Measurements from ENCODE around the gene FAM217B. TPM values are rescaled to one million over a fixed set of nuclear protein-coding genes. Genes with fewer than 3 reads are reported as not detected.

FAM217B gene, protein sequence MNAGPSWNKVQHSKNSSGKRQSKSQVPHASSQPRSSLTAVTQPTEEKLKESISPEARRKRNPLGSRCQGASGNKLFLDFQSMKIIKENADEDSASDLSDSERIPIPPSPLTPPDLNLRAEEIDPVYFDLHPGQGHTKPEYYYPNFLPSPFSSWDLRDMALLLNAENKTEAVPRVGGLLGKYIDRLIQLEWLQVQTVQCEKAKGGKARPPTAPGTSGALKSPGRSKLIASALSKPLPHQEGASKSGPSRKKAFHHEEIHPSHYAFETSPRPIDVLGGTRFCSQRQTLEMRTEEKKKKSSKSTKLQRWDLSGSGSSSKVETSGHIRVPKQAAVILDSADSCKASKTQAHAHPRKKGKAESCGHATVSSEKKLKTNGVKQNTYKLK
- total RNA-seq, result 1 to 10 TPM; 5.1 to 9.3 (median 6.4) TPM

DNA sequence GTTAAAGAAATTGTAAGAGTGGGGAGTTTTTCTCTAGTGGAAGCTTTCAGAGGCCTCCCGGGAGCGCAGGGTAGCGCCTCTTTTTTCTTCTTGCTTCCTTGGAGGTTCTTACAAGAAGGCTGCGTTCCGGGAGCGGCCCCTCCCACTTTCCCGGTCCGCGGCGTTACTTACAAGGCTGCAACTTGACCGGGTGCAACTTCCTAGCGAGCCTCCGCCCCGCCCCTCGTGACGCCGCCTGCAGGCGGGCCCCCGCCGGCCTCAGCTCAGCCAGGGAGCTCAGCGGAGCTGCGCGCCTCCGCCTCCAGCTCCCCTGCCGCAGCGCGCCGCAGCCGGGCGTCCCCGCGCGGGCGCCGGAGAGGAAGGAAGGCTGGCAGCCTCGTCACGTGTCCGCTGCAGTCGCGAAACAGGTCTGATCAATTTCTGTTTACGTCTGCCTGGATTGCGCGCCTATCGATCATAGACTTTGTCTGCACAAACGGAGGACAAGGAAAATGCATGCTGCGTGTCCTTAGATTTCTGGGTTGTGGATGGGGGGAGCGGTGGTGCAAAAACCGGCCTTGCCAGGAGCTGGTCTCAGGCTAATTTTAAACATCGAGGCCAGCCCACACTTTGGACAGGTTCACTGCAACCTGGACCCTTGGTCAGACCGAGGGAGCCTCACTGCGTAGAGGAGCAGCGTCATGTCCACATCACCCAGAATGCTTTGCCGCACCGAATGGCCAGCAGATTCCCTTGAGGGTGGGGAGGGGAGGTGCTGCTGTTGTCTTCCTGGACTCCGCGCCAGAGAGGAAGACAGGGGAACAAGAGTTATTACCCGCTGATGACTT is at the start of gene FAM217B, which contains the start of gene PPP1R3D:
Gene FAM217B (plus strand): TSS at position 261 of the 827 bp plus-strand sequence. CDS start 3,555 bp downstream, outside the sequence.
Gene PPP1R3D (minus strand): TSS at position 177 of the 827 bp plus-strand sequence. CDS start 374 bp downstream, outside the sequence.
- WGBS, 2 donors, result 0% methylated on average over 7 to 8 of the region's 57 CpGs
- no peaks in the 10 kb centered on the region for H3K9me3 ChIP-seq
- H3K27me3 ChIP-seq, result no peaks in the 10 kb centered on the region
- H3K36me3 ChIP-seq, result peaks cover 5 to 36% (median 6%) of the 10 kb centered on the region in 3 donors
- peak within 1 kb of the TSS; percentile 91 to 96 (median 94) for H3K27ac ChIP-seq
- intact Hi-C loops (cut with DNase I), result no loop called here
- H3K4me3 ChIP-seq, result peak within 1 kb of the TSS; percentile 61 to 88 (median 77)
- TF ChIP-seq POLR2A (IDR thresholded peaks at IDR 0.05), result peak in 3 of 4 donors; percentile 35 to 90 (median 89)
- TF ChIP-seq, protein P1, sequence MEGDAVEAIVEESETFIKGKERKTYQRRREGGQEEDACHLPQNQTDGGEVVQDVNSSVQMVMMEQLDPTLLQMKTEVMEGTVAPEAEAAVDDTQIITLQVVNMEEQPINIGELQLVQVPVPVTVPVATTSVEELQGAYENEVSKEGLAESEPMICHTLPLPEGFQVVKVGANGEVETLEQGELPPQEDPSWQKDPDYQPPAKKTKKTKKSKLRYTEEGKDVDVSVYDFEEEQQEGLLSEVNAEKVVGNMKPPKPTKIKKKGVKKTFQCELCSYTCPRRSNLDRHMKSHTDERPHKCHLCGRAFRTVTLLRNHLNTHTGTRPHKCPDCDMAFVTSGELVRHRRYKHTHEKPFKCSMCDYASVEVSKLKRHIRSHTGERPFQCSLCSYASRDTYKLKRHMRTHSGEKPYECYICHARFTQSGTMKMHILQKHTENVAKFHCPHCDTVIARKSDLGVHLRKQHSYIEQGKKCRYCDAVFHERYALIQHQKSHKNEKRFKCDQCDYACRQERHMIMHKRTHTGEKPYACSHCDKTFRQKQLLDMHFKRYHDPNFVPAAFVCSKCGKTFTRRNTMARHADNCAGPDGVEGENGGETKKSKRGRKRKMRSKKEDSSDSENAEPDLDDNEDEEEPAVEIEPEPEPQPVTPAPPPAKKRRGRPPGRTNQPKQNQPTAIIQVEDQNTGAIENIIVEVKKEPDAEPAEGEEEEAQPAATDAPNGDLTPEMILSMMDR (IDR thresholded peaks at IDR 0.05), result peak in 2 of 6 experiments; percentile 20 to 34
- peaks cover 28 to 71% (median 37%) of the 10 kb centered on the region in 3 donors for H3K4me1 ChIP-seq
- peak; percentile 81 for DNase-seq

DNA sequence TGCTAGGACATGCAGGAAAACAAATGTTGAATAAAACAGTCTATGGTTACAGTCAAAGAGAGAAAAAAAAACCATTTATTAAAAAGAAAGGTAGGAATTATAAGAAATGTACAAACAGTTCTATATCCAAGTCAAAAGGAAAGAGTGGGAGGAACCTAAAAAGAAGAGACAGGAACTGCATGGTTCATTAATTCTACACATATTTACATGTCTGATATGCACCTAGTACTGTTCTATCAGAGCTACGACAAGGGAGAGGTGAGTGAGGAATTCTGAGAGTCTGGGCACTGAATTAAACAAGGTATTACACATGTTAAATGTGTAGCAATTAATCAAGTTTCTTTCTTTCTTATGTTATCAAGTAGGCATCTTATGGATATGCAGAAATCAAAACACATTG is 48.6 kb upstream of the FAM217B start:
- WGBS, 2 donors, result 25 to 50% methylated on average over 1 of the region's 1 CpG
- H3K27me3 ChIP-seq, result no peaks in the 10 kb centered on the region
- intact Hi-C loops (cut with DNase I), result no loop called here

DNA sequence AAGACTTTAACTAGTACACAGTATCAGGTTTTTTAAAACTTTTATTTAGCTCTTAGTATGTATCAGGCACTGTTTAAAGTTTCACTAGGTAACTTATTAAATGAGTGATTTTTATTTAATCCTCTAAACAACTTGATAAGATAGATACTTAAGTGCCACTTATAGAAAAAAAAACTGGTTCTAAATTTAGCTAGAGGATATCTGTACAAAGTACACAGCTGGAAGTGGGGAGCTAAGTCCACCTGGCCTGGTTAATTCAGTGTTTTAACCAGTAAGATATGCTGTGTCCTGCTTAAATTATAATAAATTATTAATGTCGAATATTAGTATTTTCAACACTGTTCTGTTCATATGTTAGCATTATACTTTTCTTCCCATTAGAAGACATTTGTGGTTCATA is 44.3 kb upstream of the FAM217B start:
- DNase-seq, result no peak
- no peaks in the 10 kb centered on the region for H3K27me3 ChIP-seq
- H3K36me3 ChIP-seq, result no peaks in the 10 kb centered on the region
- intact Hi-C loops (cut with DNase I), result no loop called here
- no peak overlapping the region for H3K4me3 ChIP-seq
- no peaks in the 10 kb centered on the region for H3K4me1 ChIP-seq
- no peaks in the 10 kb centered on the region for H3K9me3 ChIP-seq
- TF ChIP-seq, protein P1 (IDR thresholded peaks at IDR 0.05), result no peak
- no peak for TF ChIP-seq POLR2A (IDR thresholded peaks at IDR 0.05)
- 79 to 88% methylated on average over 1 of the region's 1 CpG for WGBS, 2 donors
- no peak overlapping the region for H3K27ac ChIP-seq

More for the DNA sequence above, 48.6 kb upstream of the FAM217B start:
- no peak overlapping the region for H3K27ac ChIP-seq
- DNase-seq, result no peak
- H3K4me3 ChIP-seq, result no peak overlapping the region
- no peaks in the 10 kb centered on the region for H3K4me1 ChIP-seq
- TF ChIP-seq, protein P1 (IDR thresholded peaks at IDR 0.05), result no peak
- TF ChIP-seq POLR2A (IDR thresholded peaks at IDR 0.05), result no peak
- no peaks in the 10 kb centered on the region for H3K36me3 ChIP-seq
- no peaks in the 10 kb centered on the region for H3K9me3 ChIP-seq

DNA sequence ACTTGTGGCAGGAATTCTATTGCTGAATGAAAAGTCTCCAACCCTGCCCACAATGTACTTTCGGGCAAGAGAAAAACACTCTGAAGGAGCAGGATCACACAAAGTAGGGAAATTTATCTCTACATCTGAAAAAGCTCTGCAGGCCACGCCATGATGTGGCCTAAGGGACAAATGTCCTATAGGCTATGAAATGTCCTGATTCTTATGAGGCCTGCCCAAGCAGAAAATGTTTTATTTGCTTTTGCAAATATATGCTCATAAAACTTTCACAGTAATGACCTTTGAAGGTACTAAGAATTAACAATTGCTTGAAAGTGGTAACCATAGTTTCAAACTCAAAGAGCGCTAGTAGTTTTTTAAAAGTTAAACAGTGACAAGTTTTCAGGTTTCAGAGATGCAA is 37.7 kb upstream of the FAM217B start:
- WGBS, 2 donors, result 93 to 96% methylated on average over 3 of the region's 3 CpGs
- Histone ChIP-seq H3K4me1 (no peaks in the 10 kb centered on the region), H3K27me3 (no peaks in the 10 kb centered on the region)

More for the DNA sequence above, 37.7 kb upstream of the FAM217B start:
- intact Hi-C loops (cut with DNase I), result no loop called here
- H3K9me3 ChIP-seq, result no peaks in the 10 kb centered on the region
- DNase-seq, result no peak
- no peak overlapping the region for H3K27ac ChIP-seq
- TF ChIP-seq POLR2A (IDR thresholded peaks at IDR 0.05), result no peak
- TF ChIP-seq, protein P1 (IDR thresholded peaks at IDR 0.05), result no peak
- no peak overlapping the region for H3K4me3 ChIP-seq
- no peaks in the 10 kb centered on the region for H3K36me3 ChIP-seq

All from esophagus squamous epithelium (tissue), 5 donors.